Measurements from ENCODE around the gene PML.
A peak's percentile ranks its signal among the peaks of the same experiment; 100 is the strongest.

Gene PML

DNA sequence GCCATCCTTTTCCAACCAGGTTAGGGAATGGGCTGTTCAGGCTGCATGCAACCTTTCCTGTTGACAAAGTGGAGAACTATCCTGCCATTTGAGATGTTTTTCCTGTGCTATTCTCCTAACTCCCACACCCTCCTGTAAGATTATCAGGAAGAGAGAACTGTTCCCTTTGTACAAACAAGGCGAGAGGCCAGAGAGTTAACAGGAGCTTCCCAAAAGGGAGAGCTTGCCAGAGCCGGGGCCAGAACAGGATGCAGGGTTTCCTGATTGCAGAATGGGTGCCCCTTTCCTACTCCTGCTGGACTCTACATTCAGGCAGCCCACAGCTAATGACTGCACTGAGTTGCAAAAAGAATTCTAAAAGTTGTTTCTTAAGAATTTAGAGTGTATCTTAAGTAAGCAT, 17.1 kb downstream of the PML start:
- DNase-seq: no peak

GRCh38 chr15:74013374-74013894, 18.9 kb downstream of the PML start:
- no peak for DNase-seq

- DNase-seq: no peak
Measured at GRCh38 chr15:74019734-74020133, 25.2 kb downstream of the PML start.

DNA sequence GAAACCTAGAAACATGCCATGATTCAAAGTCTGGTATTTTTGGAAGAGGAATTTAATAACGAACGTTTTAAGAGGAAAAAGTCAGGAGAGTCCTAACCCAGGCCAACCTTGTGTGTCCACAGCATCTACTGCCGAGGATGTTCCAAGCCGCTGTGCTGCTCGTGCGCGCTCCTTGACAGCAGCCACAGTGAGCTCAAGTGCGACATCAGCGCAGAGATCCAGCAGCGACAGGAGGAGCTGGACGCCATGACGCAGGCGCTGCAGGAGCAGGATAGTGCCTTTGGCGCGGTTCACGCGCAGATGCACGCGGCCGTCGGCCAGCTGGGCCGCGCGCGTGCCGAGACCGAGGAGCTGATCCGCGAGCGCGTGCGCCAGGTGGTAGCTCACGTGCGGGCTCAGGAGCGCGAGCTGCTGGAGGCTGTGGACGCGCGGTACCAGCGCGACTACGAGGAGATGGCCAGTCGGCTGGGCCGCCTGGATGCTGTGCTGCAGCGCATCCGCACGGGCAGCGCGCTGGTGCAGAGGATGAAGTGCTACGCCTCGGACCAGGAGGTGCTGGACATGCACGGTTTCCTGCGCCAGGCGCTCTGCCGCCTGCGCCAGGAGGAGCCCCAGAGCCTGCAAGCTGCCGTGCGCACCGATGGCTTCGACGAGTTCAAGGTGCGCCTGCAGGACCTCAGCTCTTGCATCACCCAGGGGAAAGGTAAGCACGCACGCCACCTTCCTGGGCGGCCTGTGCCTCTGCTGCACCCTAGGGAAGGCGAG, 28.4 kb downstream of the PML start:
- DNase-seq: no peak

DNA sequence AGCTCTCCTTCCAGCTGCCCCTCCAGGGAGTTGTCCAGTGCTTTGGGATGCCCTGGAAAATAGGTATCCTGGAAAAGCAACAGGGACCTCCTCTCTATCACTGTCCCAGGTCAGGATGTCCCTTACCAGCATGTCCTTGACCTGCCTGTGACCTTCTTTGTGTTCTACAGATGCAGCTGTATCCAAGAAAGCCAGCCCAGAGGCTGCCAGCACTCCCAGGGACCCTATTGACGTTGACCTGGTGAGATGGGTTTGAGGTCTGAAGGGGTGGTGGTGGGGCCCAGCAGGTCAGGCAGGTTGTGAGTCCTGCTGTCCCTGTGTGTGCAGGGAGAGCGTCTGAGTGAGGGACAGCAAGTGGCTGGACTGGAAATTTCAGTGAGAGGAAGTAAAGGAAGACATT, 30.2 kb downstream of the PML start:
- DNase-seq: no peak

GRCh38 chr15:74025436-74025835, 30.9 kb downstream of the PML start:
- DNase-seq: no peak

DNA sequence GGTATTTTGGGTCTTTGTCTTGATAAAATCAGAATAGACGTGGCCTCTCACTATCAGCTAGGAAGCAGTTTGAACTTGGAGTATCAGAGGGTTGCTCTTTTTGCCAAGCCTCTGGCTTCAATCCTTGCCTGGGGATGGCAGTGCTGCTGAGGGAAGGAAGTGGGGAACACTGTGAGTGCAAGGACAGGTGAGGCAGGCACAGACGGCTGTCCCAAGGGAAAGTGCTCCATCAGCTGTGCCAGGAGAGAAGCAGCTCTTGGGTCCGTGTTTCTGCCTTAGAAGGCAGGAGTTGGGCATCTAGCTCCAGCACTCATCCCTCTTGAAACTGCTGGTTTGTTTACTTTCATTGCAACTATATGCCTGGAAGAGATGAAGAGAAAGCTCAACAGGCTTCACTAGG, 33.2 kb downstream of the PML start:
- DNase-seq: no peak

DNA sequence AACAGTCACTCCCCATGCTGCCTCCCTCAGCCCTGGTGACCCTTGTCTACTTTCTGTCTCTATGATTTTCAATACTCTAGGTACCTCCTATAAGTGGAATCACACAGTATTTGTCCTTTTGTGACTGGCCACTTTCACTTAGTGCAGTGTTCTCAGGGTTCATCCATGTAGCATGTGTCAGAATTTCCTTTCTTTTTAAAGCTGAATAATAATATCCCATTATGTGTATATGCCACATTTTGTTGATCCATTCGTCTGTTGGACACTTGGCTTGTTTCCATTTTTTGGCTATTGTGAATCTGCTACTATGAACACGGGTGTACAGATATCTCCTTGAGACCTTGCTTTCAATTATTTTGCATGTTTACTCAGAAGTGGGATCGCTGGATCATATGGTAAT, 34.1 kb downstream of the PML start:
- no peak for DNase-seq

GRCh38 chr15:74032046-74032445, 37.5 kb downstream of the PML start:
- DNase-seq: no peak

GRCh38 chr15:74032606-74033561, 38.4 kb downstream of the PML start:
- no peak for DNase-seq

- no peak for DNase-seq
Measured at GRCh38 chr15:74034206-74034755, 39.8 kb downstream of the PML start.

GRCh38 chr15:74035121-74036017, 40.9 kb downstream of the PML start:
- DNase-seq: no peak

GRCh38 chr15:74036271-74037170, 42.0 kb downstream of the PML start:
- DNase-seq: peak; percentile 69

DNA sequence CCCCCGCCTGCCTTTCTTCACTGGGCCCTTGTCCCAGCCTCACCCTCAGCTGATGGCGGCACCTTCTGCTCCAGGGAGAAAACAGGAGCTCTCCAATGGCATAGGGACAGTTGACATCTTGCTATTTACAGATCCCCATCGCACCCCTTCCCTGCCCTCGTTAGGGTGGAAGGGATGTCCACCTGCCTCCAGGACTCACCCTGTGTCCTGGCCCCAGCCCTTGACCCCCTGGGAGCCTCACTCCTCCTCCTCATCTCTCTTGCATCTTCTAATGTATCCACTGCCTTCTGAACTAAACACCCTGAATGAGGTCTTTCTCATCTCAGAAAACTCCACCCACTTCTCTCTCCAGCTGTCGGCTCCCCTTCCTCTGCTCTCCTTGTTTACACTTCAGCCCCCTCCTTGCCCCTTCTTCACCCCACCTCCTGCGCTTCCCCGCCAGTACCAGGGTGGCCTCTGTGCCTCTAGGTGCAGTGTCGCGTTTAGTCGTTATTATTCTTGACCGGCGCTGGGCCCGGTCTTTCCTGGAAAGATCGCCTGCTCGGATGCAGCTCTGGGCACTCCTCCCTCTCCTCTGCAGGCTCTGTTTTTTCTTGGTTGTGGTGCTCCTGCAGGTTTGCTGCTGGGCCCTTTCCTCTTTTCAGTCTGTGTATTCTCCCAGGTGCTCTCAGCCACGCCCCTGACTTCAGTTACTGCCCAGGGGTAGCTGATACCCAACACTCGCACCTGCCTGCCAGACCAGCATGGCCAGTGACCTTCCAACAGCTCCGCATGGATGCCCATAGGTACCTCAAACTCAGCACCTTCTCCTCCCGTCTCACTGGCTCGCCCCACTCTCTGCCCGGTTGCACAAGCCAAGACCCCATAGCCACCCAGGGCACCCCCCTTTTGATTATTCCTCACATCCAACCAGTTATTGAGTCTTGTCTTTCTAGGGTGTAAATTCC, 42.9 kb downstream of the PML start:
- no peak for DNase-seq

- no peak for DNase-seq
Measured at GRCh38 chr15:74038707-74039655, 44.5 kb downstream of the PML start.

- no peak for DNase-seq
Measured at GRCh38 chr15:74039656-74040010, 45.1 kb downstream of the PML start.

DNA sequence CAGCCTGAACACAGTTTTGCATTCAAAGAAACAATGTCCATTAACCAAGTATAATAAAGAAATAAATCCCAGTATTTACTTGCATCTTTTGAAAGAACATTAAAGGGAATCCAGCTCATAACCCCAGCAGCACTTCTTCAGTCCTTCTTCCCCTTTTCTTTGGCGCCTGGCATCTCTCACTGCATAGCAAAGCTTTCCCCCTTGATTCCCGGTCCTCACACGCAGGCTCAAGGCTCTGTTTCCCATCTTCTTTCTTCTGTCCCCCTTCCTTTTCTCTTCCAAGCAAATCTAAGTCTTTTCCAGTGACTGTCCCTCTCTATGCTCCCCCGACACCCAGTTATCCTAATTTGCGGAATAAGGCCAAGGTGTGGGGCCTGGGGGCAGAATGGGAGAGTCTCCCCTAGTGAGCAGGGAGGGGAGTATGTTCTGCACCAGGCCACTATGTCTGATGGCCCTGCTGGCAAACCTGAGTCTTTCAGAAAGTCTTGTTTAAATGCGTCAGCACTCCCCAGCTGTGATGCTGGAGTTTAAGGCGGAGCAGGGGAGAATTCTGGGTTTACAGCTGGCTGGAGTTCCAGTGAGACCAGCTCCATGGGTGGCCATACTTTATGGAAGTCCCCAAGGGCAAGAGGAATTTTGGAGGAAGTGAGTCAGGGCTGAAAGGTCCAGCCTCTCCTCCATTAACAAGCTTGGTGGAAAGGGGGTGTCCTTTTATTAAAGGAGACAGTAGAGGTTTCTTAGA, 45.8 kb downstream of the PML start:
- DNase-seq: peak; percentile 78

DNA sequence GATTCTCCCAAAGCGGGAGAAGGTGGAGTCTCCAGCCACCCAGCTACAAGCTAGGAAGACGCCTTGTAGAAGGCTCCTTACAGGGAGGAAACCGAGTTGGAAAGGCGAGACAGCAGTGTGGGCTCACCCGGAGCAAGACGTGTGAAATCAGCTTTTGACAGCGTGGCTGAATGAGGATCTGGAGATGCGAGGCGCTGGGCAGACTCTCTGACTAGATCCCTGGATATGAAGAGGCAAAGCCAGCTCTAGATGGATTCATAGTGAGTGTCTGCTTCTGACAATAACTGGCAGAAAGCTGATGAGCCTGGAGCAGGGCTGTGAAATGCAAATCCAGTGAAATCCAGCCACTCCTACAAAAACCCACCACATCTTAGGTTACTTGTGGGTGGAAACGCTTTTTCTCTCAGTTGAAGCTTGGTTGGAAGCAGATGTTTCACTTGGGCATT, 46.8 kb downstream of the PML start:
- DNase-seq: no peak
